Caco-2 (cell line): ENCODE data around the gene ZW10. TPM values are rescaled to one million over a fixed set of nuclear protein-coding genes. Genes with fewer than 3 reads are reported as not detected.
"Not testable (repeated sequence)": the region's sequence is repeated elsewhere in the genome, so short reads cannot be mapped to it uniquely, and the experiment has no call there.

Experiments used
- BruUV-seq: library from RNA; stranded (reverse); fragments of 400-500 nt; replicated peaks from 2 replicates; lab custom pipeline; 2021; lab: Mats Ljungman, UMichigan
- CTCF ChIA-PET: fragments of 300-600 bp; sonication (Branson Sonifier 250); formaldehyde crosslinking; loops from one replicate; lab custom pipeline; 2022; ENCODE audit warnings: antibody characterized with exemption; lab: Charles Lee
- POLR2A ChIA-PET: fragments of 300-600 bp; sonication (Branson Sonifier 250); formaldehyde crosslinking; loops from one replicate; lab custom pipeline; 2022; ENCODE audit warnings: antibody characterized with exemption; lab: Charles Lee
- DNase-seq, 2 experiments: peaks; one replicate each; pipeline versions ENCODE4 v3.0.0 to v3.0.0-alpha.2; 2020 to 2022
- H3K27me3 ChIP-seq: replicated peaks from 2 replicates; pipeline ENCODE4 v1.6.0; 2011; ENCODE audit warnings: low read length; ENCODE audit not compliant: control insufficient read depth, insufficient read depth
- H3K36me3 ChIP-seq: 2 replicates; pipeline ENCODE4 v1.5.1; 2011; ENCODE audit warnings: low read length; ENCODE audit not compliant: control insufficient read depth, insufficient read depth
- H3K4me1 ChIP-seq: fragments of 250-450 bp; sonication (Bioruptor Pico); 2 replicates; pipeline ENCODE4 v1.5.1; 2020; ENCODE audit warnings: mild to moderate bottlenecking
- H3K4me3 ChIP-seq: 2 replicates; pipeline ENCODE4 v1.5.1; 2011; ENCODE audit warnings: low read depth, mild to moderate bottlenecking, control low read depth, low read length
- H3K9me3 ChIP-seq: fragments of 250-450 bp; sonication (Bioruptor Pico); 2 replicates; pipeline ENCODE4 v1.5.1; 2020; ENCODE audit warnings: mild to moderate bottlenecking, moderate library complexity
- H3K27ac Mint-ChIP-seq: one replicate; pipeline ENCODE4 v1.8.0; 2022; ENCODE audit warnings: mixed read lengths; ENCODE audit not compliant: unreplicated experiment
- H3K27me3 Mint-ChIP-seq: one replicate; pipeline ENCODE4 v1.8.0; 2022; ENCODE audit warnings: mixed read lengths; ENCODE audit not compliant: insufficient read depth, unreplicated experiment
- H3K36me3 Mint-ChIP-seq: one replicate; pipeline ENCODE4 v1.8.0; 2022; ENCODE audit warnings: mild to moderate bottlenecking, mixed read lengths; ENCODE audit not compliant: insufficient read depth, unreplicated experiment
- H3K4me1 Mint-ChIP-seq: one replicate; pipeline ENCODE4 v1.8.0; 2022; ENCODE audit warnings: low read depth, mixed read lengths; ENCODE audit not compliant: unreplicated experiment
- H3K4me3 Mint-ChIP-seq: one replicate; pipeline ENCODE4 v1.8.0; 2022; ENCODE audit warnings: mild to moderate bottlenecking, moderate library complexity, mixed read lengths; ENCODE audit not compliant: unreplicated experiment
- H3K9me3 Mint-ChIP-seq: one replicate; pipeline ENCODE4 v1.8.0; 2022; ENCODE audit warnings: mixed read lengths; ENCODE audit not compliant: unreplicated experiment
- CTCF ChIP-seq, 2 experiments: fragments of 200-600 bp in 1 of 2; IDR thresholded peaks; 1 replicate in 1 of 2; 2 replicates in 1 of 2; pipeline versions ENCODE4 v1.5.1 to v1.8.0; 2011 to 2022; ENCODE audit warnings: antibody characterized with exemption in 1 of 2, control low read depth in 1 of 2, inconsistent platforms in 1 of 2, low read depth in 1 of 2, low read length in 1 of 2, mild to moderate bottlenecking in 1 of 2, moderate library complexity in 1 of 2; ENCODE audit not compliant: insufficient read depth in 1 of 2, severe bottlenecking in 1 of 2, unreplicated experiment in 1 of 2
- intact Hi-C: fragments of 100-400 bp; cut with micrococcal nuclease; formaldehyde crosslinking; loops from one replicate; pipeline ENCODE4 v1.10.0; 2022; ENCODE audit not compliant: unreplicated experiment
- total RNA-seq: library from RNA; stranded (reverse); gene quantifications from 2 replicates; pipeline ENCODE4 v1.2.3, GENCODE V29; 2022

ZW10 gene
- total RNA-seq, 1 experiment from 2014 or later: 43.1 TPM

- intact Hi-C loops: no loop called here
- no peak overlapping the region for H3K4me3 Mint-ChIP-seq
- no peak for DNase-seq
- peaks cover 50% of the 10 kb centered on the region for H3K4me1 ChIP-seq
- ChIA-PET POLR2A (interaction anchor here (0.6 kb wide), 1 partner anchor 408 kb away, joined by 3 read pairs; the partner anchor contains the start of gene TTC12), CTCF (no interaction called here)
- no peaks in the 10 kb centered on the region for H3K36me3 ChIP-seq
- BruUV-seq: no TSS peak
- peaks cover 20% of the 10 kb centered on the region for H3K9me3 Mint-ChIP-seq
- no peak for TF ChIP-seq CTCF (IDR thresholded peaks at IDR 0.05; ENCODE audit: insufficient read depth in 1 of 2, low read depth in 1 of 2, low read length in 1 of 2, severe bottlenecking in 1 of 2, unreplicated experiment in 1 of 2)
- H3K4me1 Mint-ChIP-seq: peaks cover 50% of the 10 kb centered on the region
- H3K9me3 ChIP-seq: no peaks in the 10 kb centered on the region
- H3K27ac Mint-ChIP-seq: peak overlapping the region; percentile 19
- no peak overlapping the region for H3K4me3 ChIP-seq
- H3K36me3 Mint-ChIP-seq: no peaks in the 10 kb centered on the region
- no peaks in the 10 kb centered on the region for H3K27me3 Mint-ChIP-seq
- no peaks in the 10 kb centered on the region for H3K27me3 ChIP-seq
Observed at GRCh38 chr11:113722221-113722620, 51.3 kb downstream of the ZW10 start.

- H3K4me1 ChIP-seq: peaks cover 43% of the 10 kb centered on the region
- no peak overlapping the region for H3K4me3 ChIP-seq
- Mint-ChIP-seq H3K27me3 (no peaks in the 10 kb centered on the region), H3K36me3 (no peaks in the 10 kb centered on the region), H3K4me1 (peaks cover 44% of the 10 kb centered on the region), H3K9me3 (peaks cover 20% of the 10 kb centered on the region), H3K4me3 (no peak overlapping the region), H3K27ac (peak overlapping the region; percentile 19)
- no peak for DNase-seq
- no TSS peak for BruUV-seq
- intact Hi-C loops: no loop called here
- no peaks in the 10 kb centered on the region for H3K36me3 ChIP-seq
- TF ChIP-seq CTCF (IDR thresholded peaks at IDR 0.05; ENCODE audit: insufficient read depth in 1 of 2, low read depth in 1 of 2, low read length in 1 of 2, severe bottlenecking in 1 of 2, unreplicated experiment in 1 of 2): no peak
- ChIA-PET CTCF (no interaction called here), POLR2A (no interaction called here)
- H3K9me3 ChIP-seq: 0 out of 2 replicates have a peak, but pooled peaks cover under 1% of the 10 kb centered on the region
- no peaks in the 10 kb centered on the region for H3K27me3 ChIP-seq
Observed at GRCh38 chr11:113721462-113722066, 51.9 kb downstream of the ZW10 start.

- H3K9me3 ChIP-seq, H3K27me3 ChIP-seq, POLR2A ChIA-PET, H3K36me3 ChIP-seq, BruUV-seq, CTCF ChIA-PET, H3K36me3 Mint-ChIP-seq, intact Hi-C loops, H3K27me3 Mint-ChIP-seq, H3K4me3 Mint-ChIP-seq, H3K4me3 ChIP-seq, H3K27ac Mint-ChIP-seq, DNase-seq: not testable (repeated sequence)
- H3K4me1 Mint-ChIP-seq: peaks cover 34% of the 10 kb centered on the region
- peaks cover 20% of the 10 kb centered on the region for H3K9me3 Mint-ChIP-seq
- H3K4me1 ChIP-seq: peaks cover 35% of the 10 kb centered on the region
Observed at GRCh38 chr11:113720478-113720877, 53.0 kb downstream of the ZW10 start.
